H1 (cell line): ENCODE measurements around the gene CIB4. TPM values are rescaled to one million over a fixed set of nuclear protein-coding genes. Genes with fewer than 3 reads are reported as not detected.

ENCODE experiments used
- GTF2F1 ChIP-seq: IDR thresholded peaks from 2 replicates; pipeline ENCODE4 v1.6.1; 2012; ENCODE audit warnings: low read depth, low read length, improper control_type of control experiment, borderline replicate concordance
- NANOG ChIP-seq: IDR thresholded peaks from 2 replicates; pipeline ENCODE4 v1.6.1; 2011; ENCODE audit warnings: low read length, low read depth, mild to moderate bottlenecking, inconsistent platforms; ENCODE audit not compliant: insufficient read depth, poor library complexity, severe bottlenecking
- polyA plus RNA-seq, 7 experiments: library from polyadenylated mRNA; depleted of rRNA in 3 of 7; stranded (reverse) in 5 of 7; unstranded in 2 of 7; fragments of >200 nt in 5 of 7; fragments of 200-250 nt in 2 of 7; gene quantifications; 1 replicate in 5 of 7; 2 replicates in 1 of 7; 4 replicates in 1 of 7; pipeline versions ENCODE4 v1.2.1 to v1.2.3, GENCODE V29; 2011 to 2013; ENCODE audit warnings: missing spikeins in 2 of 7, mixed read lengths in 2 of 7
- total RNA-seq: library from RNA; stranded (reverse); fragmentation: NEBNext Ultra II Directional; extraction: Animal tissue kit (Norgen Biotek cat#: 25700); gene quantifications from 2 replicates; pipeline ENCODE4 v1.2.1, GENCODE V29; 2021

Gene CIB4
- total and polyA plus RNA-seq, 2 of the 8 experiments (the other 6 are each of a cell fraction or from before 2014, with no cell fraction given) = not detected

GRCh38 chr2:26584656-26585055 lies 56.5 kb downstream of the CIB4 start (continued):
- TF ChIP-seq NANOG (no peak), GTF2F1 (no peak)
